ENCODE results near the gene TSPAN18. TPM values are rescaled to one million over a fixed set of nuclear protein-coding genes. Genes with fewer than 3 reads are reported as not detected.

The TSPAN18 gene
- total RNA-seq, 2 experiments from 2014 or later = 22.9 to 23.5 TPM

DNA sequence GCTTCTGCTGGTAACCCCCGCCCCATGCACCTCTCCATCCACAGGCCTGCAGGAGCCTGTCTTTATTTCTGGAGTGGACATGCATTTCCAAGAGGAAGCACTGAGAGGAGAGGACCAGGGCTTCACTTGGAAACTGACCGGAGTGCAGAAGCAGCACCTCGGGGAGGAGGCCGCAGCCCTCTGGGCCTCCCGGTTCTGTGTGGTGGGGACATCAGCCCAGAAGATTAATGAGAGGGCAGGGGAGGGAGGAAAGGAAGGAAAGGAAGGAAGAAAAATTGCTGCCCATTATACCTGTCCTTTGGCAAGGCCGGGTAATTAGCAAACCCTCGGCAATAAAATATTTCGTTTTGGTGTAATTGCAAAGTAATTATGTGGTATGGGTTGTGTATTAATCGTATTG, 126.9 kb downstream of the TSPAN18 start:
- Mint-ChIP-seq H3K27me3 (peaks cover 28% of the 10 kb centered on the region), H3K27ac (no peak overlapping the region), H3K4me3 (no peak overlapping the region), H3K9me3 (no peaks in the 10 kb centered on the region), H3K4me1 (peaks cover 6% of the 10 kb centered on the region), H3K36me3 (ENCODE audit: low read depth) (no peaks in the 10 kb centered on the region)
- no peak for DNase-seq
- ChIA-PET POLR2A (no interaction called here), CTCF (no interaction called here)

GRCh38 chr11:44854086-44854485, 127.3 kb downstream of the TSPAN18 start:
- CTCF ChIA-PET = no interaction called here
- H3K9me3 Mint-ChIP-seq = no peaks in the 10 kb centered on the region
- POLR2A ChIA-PET = no interaction called here
- H3K4me1 Mint-ChIP-seq = peaks cover 6% of the 10 kb centered on the region
- no peaks in the 10 kb centered on the region for H3K36me3 Mint-ChIP-seq (ENCODE audit: low read depth)
- H3K27ac Mint-ChIP-seq = no peak overlapping the region
- DNase-seq = no peak
- H3K27me3 Mint-ChIP-seq = peaks cover 28% of the 10 kb centered on the region
- H3K4me3 Mint-ChIP-seq = no peak overlapping the region

DNA sequence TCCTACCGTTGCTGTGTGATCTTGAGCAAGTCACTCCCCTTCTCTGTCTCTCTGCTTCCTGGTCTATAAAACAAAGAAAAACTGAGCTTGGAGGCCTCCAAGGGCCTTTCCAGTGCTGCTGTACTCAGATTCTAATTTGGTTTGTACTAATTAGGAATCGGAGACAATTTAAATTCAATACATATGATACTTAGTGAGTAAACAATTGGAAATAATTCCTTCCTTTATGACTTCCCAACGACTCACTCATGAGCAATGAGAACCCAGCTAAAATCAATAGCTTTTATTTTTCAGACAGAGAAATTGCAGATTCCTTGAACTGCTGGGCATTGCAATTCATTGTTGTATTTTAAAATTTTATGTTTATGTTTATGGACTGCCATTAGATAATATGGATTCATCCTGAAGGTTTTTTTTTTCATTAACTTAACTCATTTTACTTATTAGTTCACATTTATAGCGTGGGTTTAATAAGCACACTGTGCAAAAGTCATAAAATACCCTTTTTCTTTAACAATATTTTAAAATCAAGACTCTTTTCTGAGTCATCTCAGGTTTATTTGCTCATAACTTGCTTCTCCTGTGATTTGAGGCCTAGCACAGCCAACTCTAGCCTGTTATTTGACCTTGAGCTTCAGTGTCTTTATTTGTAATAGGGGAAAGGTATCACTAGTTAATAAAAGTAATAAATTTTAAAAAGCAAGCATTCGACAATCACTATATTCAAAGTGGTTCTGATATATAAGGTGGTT, 128.2 kb downstream of the TSPAN18 start:
- H3K27me3 Mint-ChIP-seq = peaks cover 36% of the 10 kb centered on the region
- no peaks in the 10 kb centered on the region for H3K9me3 Mint-ChIP-seq
- CTCF ChIA-PET = no interaction called here
- peaks cover 6% of the 10 kb centered on the region for H3K4me1 Mint-ChIP-seq
- H3K27ac Mint-ChIP-seq = no peak overlapping the region
- H3K36me3 Mint-ChIP-seq (ENCODE audit: low read depth) = no peaks in the 10 kb centered on the region
- POLR2A ChIA-PET = no interaction called here
- DNase-seq = no peak
- no peak overlapping the region for H3K4me3 Mint-ChIP-seq

GRCh38 chr11:44855493-44855849, 128.7 kb downstream of the TSPAN18 start:
- Mint-ChIP-seq H3K4me3 (no peak overlapping the region), H3K27ac (no peak overlapping the region), H3K27me3 (peaks cover 42% of the 10 kb centered on the region), H3K4me1 (peaks cover 8% of the 10 kb centered on the region), H3K9me3 (no peaks in the 10 kb centered on the region), H3K36me3 (ENCODE audit: low read depth) (no peaks in the 10 kb centered on the region)
- POLR2A ChIA-PET = no interaction called here
- CTCF ChIA-PET = no interaction called here
- DNase-seq = no peak

DNA sequence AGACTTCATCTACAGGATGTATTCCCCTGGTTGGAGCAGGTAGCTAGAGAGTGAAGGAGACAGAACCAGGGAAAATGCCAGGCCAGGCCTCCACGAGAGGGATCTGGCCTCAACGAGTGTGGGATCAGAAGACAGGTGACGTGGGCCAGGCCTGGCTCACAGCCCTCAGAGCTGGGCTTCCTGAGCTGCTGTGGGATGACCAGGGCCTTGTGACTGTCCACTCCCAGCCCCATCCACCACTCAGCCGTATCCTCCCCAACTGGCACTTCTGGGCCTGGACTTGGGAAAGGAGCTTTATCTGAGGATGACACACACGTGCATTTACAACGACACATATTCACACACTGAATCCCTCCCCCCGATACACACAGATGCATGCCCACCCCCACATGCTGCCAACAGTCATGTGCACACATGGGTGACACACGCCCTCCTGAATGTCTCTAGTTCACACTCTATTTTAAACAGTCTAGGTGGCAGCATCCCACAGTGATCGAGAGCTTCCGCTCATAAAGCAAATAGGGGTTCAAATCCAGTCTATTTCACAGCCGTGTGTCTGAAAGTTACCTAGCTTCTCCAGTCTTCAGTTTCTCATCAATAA, 130.8 kb downstream of the TSPAN18 start:
- peaks cover 24% of the 10 kb centered on the region for H3K4me1 Mint-ChIP-seq

GRCh38 chr11:44858796-44859527, 132.2 kb downstream of the TSPAN18 start:
- ChIA-PET POLR2A (no interaction called here), CTCF (no interaction called here)
- peaks cover 29% of the 10 kb centered on the region for H3K4me1 Mint-ChIP-seq
- H3K4me3 Mint-ChIP-seq = no peak overlapping the region
- H3K9me3 Mint-ChIP-seq = no peaks in the 10 kb centered on the region
- no peak for DNase-seq
- no peaks in the 10 kb centered on the region for H3K36me3 Mint-ChIP-seq (ENCODE audit: low read depth)
- peaks cover 52% of the 10 kb centered on the region for H3K27me3 Mint-ChIP-seq
- H3K27ac Mint-ChIP-seq = no peak overlapping the region

More for the DNA sequence above, 130.8 kb downstream of the TSPAN18 start:
- no peak overlapping the region for H3K27ac Mint-ChIP-seq
- POLR2A ChIA-PET = interaction anchor here (0.6 kb wide), 1 partner anchor 82 kb away, joined by 3 read pairs; no protein-coding TSS in a partner anchor
- no peak for DNase-seq
- H3K4me3 Mint-ChIP-seq = no peak overlapping the region
- no peaks in the 10 kb centered on the region for H3K9me3 Mint-ChIP-seq
- CTCF ChIA-PET = interaction anchor here (0.5 to 0.9 kb wide), 3 partner anchors 8 to 732 kb away, joined by 3 to 4 read pairs (median 4); no protein-coding TSS in a partner anchor
- H3K36me3 Mint-ChIP-seq (ENCODE audit: low read depth) = no peaks in the 10 kb centered on the region
- peaks cover 47% of the 10 kb centered on the region for H3K27me3 Mint-ChIP-seq

- H3K4me1 Mint-ChIP-seq = peaks cover 29% of the 10 kb centered on the region
- POLR2A ChIA-PET = no interaction called here
- no peak overlapping the region for H3K4me3 Mint-ChIP-seq
- H3K27me3 Mint-ChIP-seq = peaks cover 53% of the 10 kb centered on the region
- no peaks in the 10 kb centered on the region for H3K9me3 Mint-ChIP-seq
- CTCF ChIA-PET = no interaction called here
- H3K27ac Mint-ChIP-seq = no peak overlapping the region
- DNase-seq = no peak
- no peaks in the 10 kb centered on the region for H3K36me3 Mint-ChIP-seq (ENCODE audit: low read depth)
Measured at GRCh38 chr11:44859528-44859925, 132.8 kb downstream of the TSPAN18 start.

DNA sequence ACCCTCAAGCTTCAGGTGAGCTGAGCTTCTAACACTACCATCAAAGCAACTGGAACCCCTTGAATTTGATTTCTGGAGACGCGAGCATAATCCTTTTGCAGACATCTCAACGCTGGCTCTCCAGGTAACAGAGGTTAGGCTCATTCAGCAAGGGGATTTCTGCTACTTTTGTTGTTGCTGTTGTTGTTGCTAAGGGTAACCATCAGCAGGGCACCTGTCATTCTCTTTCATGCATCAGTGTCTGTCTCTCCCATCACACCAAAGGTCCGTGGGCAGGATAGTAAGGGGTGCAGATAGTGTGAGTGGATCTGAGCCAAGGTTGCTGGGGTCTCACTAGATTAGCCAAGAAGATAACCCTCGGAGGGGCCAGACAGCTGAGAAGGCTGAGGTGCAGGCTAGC, 133.6 kb downstream of the TSPAN18 start:
- DNase-seq = no peak
- POLR2A ChIA-PET = no interaction called here
- H3K4me3 Mint-ChIP-seq = no peak overlapping the region
- H3K4me1 Mint-ChIP-seq = peaks cover 29% of the 10 kb centered on the region
- no peaks in the 10 kb centered on the region for H3K36me3 Mint-ChIP-seq (ENCODE audit: low read depth)
- H3K27me3 Mint-ChIP-seq = peaks cover 60% of the 10 kb centered on the region
- no peak overlapping the region for H3K27ac Mint-ChIP-seq
- no peaks in the 10 kb centered on the region for H3K9me3 Mint-ChIP-seq
- CTCF ChIA-PET = no interaction called here

DNA sequence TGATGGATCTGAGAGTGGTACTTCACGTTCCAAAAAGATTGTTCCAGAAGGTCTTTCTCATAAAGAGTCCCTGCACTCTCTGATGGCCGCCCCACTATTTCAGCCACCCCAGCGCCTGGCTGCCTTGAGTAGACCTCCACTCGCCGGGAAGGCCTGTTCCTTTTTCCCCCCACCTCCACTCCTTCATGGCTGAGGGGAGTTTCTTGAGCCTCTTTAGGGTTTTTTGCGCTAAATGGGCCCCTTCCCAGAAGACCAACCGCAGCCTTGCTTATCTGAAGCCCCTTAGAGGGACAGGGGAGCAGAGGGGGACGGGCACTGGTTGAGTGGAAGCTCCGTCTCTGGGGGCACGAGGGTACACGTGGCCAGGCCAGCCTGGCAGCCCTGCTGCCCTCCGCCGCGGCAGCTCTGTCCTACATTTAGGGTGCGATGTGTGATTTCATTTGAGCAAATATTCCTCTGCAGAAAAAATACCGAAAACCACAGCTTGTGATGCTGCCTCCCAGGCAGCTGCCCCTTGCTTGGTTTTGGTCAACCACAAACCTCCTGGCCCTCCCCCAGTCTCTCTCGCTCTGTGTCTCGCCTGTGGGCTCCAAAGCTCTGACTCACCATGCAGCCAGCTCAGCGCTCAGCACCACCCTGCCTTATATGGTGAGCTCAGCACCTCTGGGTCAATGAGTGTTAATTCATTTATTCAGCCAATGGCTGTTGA, 135.2 kb downstream of the TSPAN18 start:
- peaks cover 23% of the 10 kb centered on the region for H3K4me1 Mint-ChIP-seq
- CTCF ChIA-PET = interaction anchor here (0.7 to 1.3 kb wide), 4 partner anchors 14 to 301 kb away, joined by 3 to 6 read pairs (median 3); no protein-coding TSS in a partner anchor
- H3K27me3 Mint-ChIP-seq = peaks cover 53% of the 10 kb centered on the region
- no peak overlapping the region for H3K4me3 Mint-ChIP-seq
- POLR2A ChIA-PET = no interaction called here
- H3K9me3 Mint-ChIP-seq = no peaks in the 10 kb centered on the region
- peak; percentile 81 for DNase-seq
- no peaks in the 10 kb centered on the region for H3K36me3 Mint-ChIP-seq (ENCODE audit: low read depth)
- H3K27ac Mint-ChIP-seq = peak overlapping the region; percentile 34

- DNase-seq = no peak
- H3K4me3 Mint-ChIP-seq = no peak overlapping the region
- no peaks in the 10 kb centered on the region for H3K36me3 Mint-ChIP-seq (ENCODE audit: low read depth)
- H3K4me1 Mint-ChIP-seq = peaks cover 23% of the 10 kb centered on the region
- ChIA-PET POLR2A (no interaction called here), CTCF (interaction anchor here (0.7 to 1.3 kb wide), 4 partner anchors 13 to 300 kb away, joined by 3 to 6 read pairs (median 3); no protein-coding TSS in a partner anchor)
- H3K27ac Mint-ChIP-seq = peak overlapping the region; percentile 6
- H3K9me3 Mint-ChIP-seq = no peaks in the 10 kb centered on the region
- peaks cover 50% of the 10 kb centered on the region for H3K27me3 Mint-ChIP-seq
Measured at GRCh38 chr11:44862558-44863101, 135.9 kb downstream of the TSPAN18 start.

GRCh38 chr11:44863231-44863630, 136.5 kb downstream of the TSPAN18 start:
- no peak for DNase-seq
- Mint-ChIP-seq H3K27me3 (peaks cover 47% of the 10 kb centered on the region), H3K36me3 (ENCODE audit: low read depth) (no peaks in the 10 kb centered on the region), H3K4me3 (no peak overlapping the region), H3K4me1 (peaks cover 23% of the 10 kb centered on the region), H3K27ac (no peak overlapping the region), H3K9me3 (no peaks in the 10 kb centered on the region)
- POLR2A ChIA-PET = no interaction called here
- CTCF ChIA-PET = interaction anchor here (0.6 kb wide), 1 partner anchor 797 kb away, joined by 3 read pairs; the partner anchor contains the start of gene ACCS

DNA sequence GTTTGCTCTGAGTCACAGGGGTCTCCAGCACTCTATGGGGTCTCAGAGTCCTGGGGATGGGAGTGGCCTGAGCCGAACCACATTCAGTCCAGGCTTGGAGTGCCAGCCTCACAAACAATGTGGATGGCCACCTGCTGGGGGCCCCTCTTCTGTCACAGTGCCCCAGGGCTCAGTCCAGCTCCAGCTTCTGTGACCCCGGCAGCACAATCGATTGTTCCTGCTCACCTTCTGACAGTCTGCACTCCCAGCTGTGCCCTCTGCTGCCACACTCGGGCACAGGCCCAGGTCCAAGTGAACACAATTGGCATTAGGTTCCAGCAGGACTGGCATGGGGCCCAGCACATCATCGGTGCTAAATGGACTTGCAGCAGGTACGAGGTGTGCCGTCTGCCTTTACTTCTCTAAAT, 139.1 kb downstream of the TSPAN18 start:
- DNase-seq = no peak
- H3K4me3 Mint-ChIP-seq = no peak overlapping the region
- H3K36me3 Mint-ChIP-seq (ENCODE audit: low read depth) = no peaks in the 10 kb centered on the region
- ChIA-PET POLR2A (no interaction called here), CTCF (interaction anchor here (1.6 to 1.9 kb wide), 2 partner anchors 9 to 45 kb away, joined by 4 to 5 read pairs; no protein-coding TSS in a partner anchor)
- peaks cover 29% of the 10 kb centered on the region for H3K27me3 Mint-ChIP-seq
- no peaks in the 10 kb centered on the region for H3K9me3 Mint-ChIP-seq
- no peak overlapping the region for H3K27ac Mint-ChIP-seq
- H3K4me1 Mint-ChIP-seq = peaks cover 19% of the 10 kb centered on the region
